ENCODE results near the gene MAP2K5. TPM values are rescaled to one million over a fixed set of nuclear protein-coding genes. Genes with fewer than 3 reads are reported as not detected.

The MAP2K5 gene
- total and polyA plus RNA-seq, 9 of the 15 experiments (the other 6 are each of a cell fraction or from before 2014, with no cell fraction given): 0.41 to 16.5 (median 7.5) TPM

GRCh38 chr15:67543348-67543718, 830 bp downstream of the MAP2K5 start:
- ATAC-seq (peak; percentile 56), DNase-seq (ENCODE audit: extremely low read depth in 1 of 4, low spot score in 3 of 4) (peak in 3 of 4 experiments; percentile 18 to 52 (median 41)), FAIRE-seq (no peak)
- no TSS peak for BruUV-seq (replicated peaks)
- Histone ChIP-seq H3K79me2 (ENCODE audit: control insufficient read depth, insufficient read depth, low read length) (peaks cover 24% of the 10 kb centered on the region), H3K4me1 (replicated peaks in 1 of 2; ENCODE audit: control insufficient read depth in 2 of 2, insufficient read depth in 2 of 2, low read length in 2 of 2) (peaks cover 10 to 21% of the 10 kb centered on the region in 2 experiments), H3K9me3 (replicated peaks; ENCODE audit: control insufficient read depth, insufficient read depth, low read depth, low read length) (no peaks in the 10 kb centered on the region), H3K9ac (ENCODE audit: insufficient read depth in 1 of 2, low read depth in 2 of 2, low read length in 2 of 2) (peak overlapping the region; percentile 89 to 95), H3K4me3 (peak overlapping the region; percentile 83), H2AFZ (ENCODE audit: low read depth, low read length) (peak overlapping the region; percentile 93), H4K20me1 (replicated peaks; ENCODE audit: control insufficient read depth, insufficient read depth, low read length) (no peaks in the 10 kb centered on the region), H3K27me3 (ENCODE audit: control insufficient read depth in 2 of 2, insufficient read depth in 2 of 2, low read length in 2 of 2) (no peaks in the 10 kb centered on the region), H3K4me2 (ENCODE audit: insufficient read depth, low read length) (peak overlapping the region; percentile 88), H3K36me3 (ENCODE audit: control insufficient read depth, insufficient read depth, low read length) (peaks cover 24% of the 10 kb centered on the region; the same call in 2 of the 3 replicates), H3K27ac (ENCODE audit: extremely low read depth, low read depth, low read length) (peak overlapping the region; percentile 77), H3K9me1 (ENCODE audit: control insufficient read depth, insufficient read depth, low read length) (no peaks in the 10 kb centered on the region)
- intact Hi-C loops (cut with micrococcal nuclease) (no loop called here), in situ Hi-C loops (cut with MboI) (no loop called here)
- POLR2A ChIA-PET: interaction anchor here (1.0 to 1.4 kb wide), 4 partner anchors 9 to 127 kb away, joined by 3 to 6 read pairs (median 4); no protein-coding TSS in a partner anchor
- WGBS (ENCODE audit: insufficient coverage, low coverage, missing lambda C conversion rate): 11% methylated on average over 7 of the region's 7 CpGs
- CTCF ChIA-PET (ENCODE audit: low intra/inter-chr PET ratio): no interaction called here
- no peak for TF ChIP-seq THAP7 (CRISPR knock-in tag; IDR thresholded peaks at IDR 0.05)
- TF ChIP-seq ZBED1 (IDR thresholded peaks at IDR 0.05): no peak
- TF ChIP-seq HDGF (IDR thresholded peaks at IDR 0.05): 0 out of 2 replicates have a peak, but pooled peaks have one; percentile 2
- TF ChIP-seq ATF6 (CRISPR knock-in tag; IDR thresholded peaks at IDR 0.05): no peak
- TF ChIP-seq KAT7 (CRISPR knock-in tag; IDR thresholded peaks at IDR 0.05; ENCODE audit: borderline replicate concordance): 0 out of 2 replicates have a peak, but pooled peaks have one; percentile 64
- TF ChIP-seq SRSF1 (IDR thresholded peaks at IDR 0.05; ENCODE audit: low read depth, low read length): no peak
- TF ChIP-seq NR2C1 (IDR thresholded peaks at IDR 0.05): no peak
- no peak for TF ChIP-seq NR2C1 (tag; IDR thresholded peaks at IDR 0.05)
- no peak for TF ChIP-seq ARID3A (IDR thresholded peaks at IDR 0.05; ENCODE audit: borderline replicate concordance, low read depth, low read length)
- no peak for TF ChIP-seq ID3 (CRISPR knock-in tag; IDR thresholded peaks at IDR 0.05)
- no peak for TF ChIP-seq ID3 (tag; IDR thresholded peaks at IDR 0.05)
- TF ChIP-seq HDAC1 (IDR thresholded peaks at IDR 0.05): 0 out of 4 replicates have a peak, but pooled peaks of 1 of the 2 experiments have one; percentile 4
- TF ChIP-seq TRIM24 (IDR thresholded peaks at IDR 0.05): no peak
- TF ChIP-seq MEF2A (IDR thresholded peaks at IDR 0.05; ENCODE audit: control insufficient read depth, low read depth, low read length): no peak
- 0 out of 4 replicates have a peak, but pooled peaks of 1 of the 2 experiments have one; percentile 3 for TF ChIP-seq FOXK2 (conservative IDR thresholded peaks at IDR 0.05 in 1 of 2, IDR thresholded peaks at IDR 0.05 in 1 of 2; ENCODE audit: low read depth in 2 of 2)
- no peak for TF ChIP-seq SMARCE1 (IDR thresholded peaks at IDR 0.05)
- TF ChIP-seq RBM25 (IDR thresholded peaks at IDR 0.05; ENCODE audit: low read depth, low read length, severe bottlenecking): no peak
- TF ChIP-seq SAFB2 (IDR thresholded peaks at IDR 0.05; ENCODE audit: borderline replicate concordance, low read depth, low read length, severe bottlenecking): no peak
- TF ChIP-seq MEIS2 (IDR thresholded peaks at IDR 0.05; ENCODE audit: partially characterized antibody): peak; percentile 25
- TF ChIP-seq ZNF165 (CRISPR knock-in tag; IDR thresholded peaks at IDR 0.05; ENCODE audit: borderline replicate concordance): no peak
- TF ChIP-seq KLF10 (CRISPR knock-in tag; IDR thresholded peaks at IDR 0.05): no peak
